ENCODE data around the gene PSPN.

Gene PSPN

DNA sequence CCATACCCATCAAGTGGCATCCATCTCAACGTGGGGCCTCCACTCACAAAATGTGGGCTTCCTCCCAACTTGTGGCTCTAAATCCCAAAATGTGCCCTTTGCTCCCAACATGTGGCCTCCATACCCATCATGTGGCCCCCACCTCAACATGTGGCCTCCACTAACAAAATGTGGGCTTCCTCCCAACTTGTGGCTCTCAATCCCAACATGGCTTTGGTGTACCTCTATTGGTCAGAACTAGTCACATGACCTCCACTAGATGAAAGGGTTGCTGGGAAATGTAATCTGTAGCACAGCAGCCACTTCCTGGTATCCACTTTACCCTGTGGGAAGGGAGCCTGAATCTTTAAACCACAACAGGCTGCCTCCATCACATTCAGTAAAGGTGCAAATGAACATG is 32.3 kb downstream of the PSPN start:
- Histone ChIP-seq H3K27ac (no peak overlapping the region), H3K4me3 (no peak overlapping the region)

GRCh38 chr19:6340493-6341201 is 35.1 kb downstream of the PSPN start:
- Histone ChIP-seq H3K4me3 (no peak overlapping the region), H3K27ac (no peak overlapping the region)

GRCh38 chr19:6334490-6335285 is 41.0 kb downstream of the PSPN start:
- Histone ChIP-seq H3K4me3 (no peak overlapping the region), H3K27ac (no peak overlapping the region)

GRCh38 chr19:6333439-6333838 is 42.3 kb downstream of the PSPN start, which contains the start of gene ACER1:
ACER1 (minus strand) TSS chr19:6333612; CDS start chr19:6333551, 61 bp downstream.
- peak within 1 kb of the TSS in 2 of 7 experiments; percentile 8 to 21 for H3K4me3 ChIP-seq
- H3K27ac ChIP-seq = peak within 1 kb of the TSS in 9 of 21 experiments; percentile 1 to 77 (median 33)

- Histone ChIP-seq H3K4me3 (no peak overlapping the region), H3K27ac (no peak overlapping the region)
Observed at GRCh38 chr19:6326815-6327214, 48.9 kb downstream of the PSPN start.

DNA sequence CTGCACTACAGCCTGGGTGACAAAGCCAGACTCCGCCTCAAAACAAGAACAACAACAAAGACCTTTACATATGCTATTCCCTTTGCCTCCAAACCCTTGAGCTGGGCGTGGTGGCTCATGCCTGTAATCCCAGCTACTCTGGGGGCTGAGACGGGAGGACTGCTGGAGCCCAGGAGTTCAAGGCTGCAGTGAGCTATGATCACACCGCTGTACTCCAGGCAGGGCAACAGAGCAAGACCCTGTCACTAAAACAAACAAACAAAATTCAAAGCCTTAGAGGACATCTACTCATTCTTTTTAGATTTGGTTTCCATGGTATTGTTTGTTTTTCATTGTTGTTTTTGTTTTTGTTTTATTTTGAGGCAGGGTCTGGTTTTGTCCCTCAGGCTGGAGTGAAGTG is 50.1 kb downstream of the PSPN start:
- no peak overlapping the region for H3K4me3 ChIP-seq

More for the DNA sequence above, 50.1 kb downstream of the PSPN start:
- H3K27ac ChIP-seq = no peak overlapping the region
